Measurements from ENCODE around the gene DUOXA1.

DUOXA1 gene

DNA sequence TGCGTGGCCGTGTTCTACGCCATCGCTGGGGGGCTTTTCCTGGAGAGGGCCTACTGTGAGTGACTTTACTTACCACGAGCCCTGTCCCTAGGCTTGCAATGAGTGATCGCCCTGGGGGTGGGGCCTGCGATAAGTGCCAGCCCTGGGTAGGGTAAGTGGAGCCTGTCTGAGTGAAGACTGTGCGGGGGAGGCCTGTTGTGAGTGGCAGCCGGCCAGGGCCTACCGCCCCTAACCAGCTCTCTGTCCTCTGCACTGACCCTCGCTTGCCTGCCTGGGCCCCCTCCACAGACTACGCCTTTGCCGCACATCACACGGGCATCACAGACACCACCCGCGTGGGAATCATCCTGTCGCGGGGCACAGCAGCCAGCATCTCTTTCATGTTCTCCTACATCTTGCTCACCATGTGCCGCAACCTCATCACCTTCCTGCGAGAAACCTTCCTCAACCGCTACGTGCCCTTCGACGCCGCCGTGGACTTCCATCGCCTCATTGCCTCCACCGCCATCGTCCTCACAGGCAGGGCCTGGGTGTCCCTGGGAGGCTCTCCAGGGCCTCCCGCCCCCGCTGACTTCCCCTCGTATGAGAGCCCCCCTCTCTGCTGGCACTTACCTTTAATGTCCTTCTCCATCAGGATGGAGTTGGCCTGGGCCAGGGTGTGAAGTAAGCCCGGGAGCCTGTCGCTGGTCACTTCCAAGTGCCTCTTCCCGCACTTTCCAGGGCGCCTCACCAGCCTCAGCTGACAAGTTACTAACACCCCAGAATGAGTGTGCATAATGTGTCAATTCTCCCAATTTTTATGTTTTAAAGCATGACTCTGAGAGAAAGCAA is 22.5 kb upstream of the DUOXA1 start:
- POLR2A ChIA-PET = no interaction called here
- WGBS (ENCODE audit: insufficient coverage) = 98% methylated on average over 34 of the region's 36 CpGs
- no peaks in the 10 kb centered on the region for H3K9me3 ChIP-seq (ENCODE audit: control extremely low read depth in 1 of 5, control insufficient read depth in 4 of 5, insufficient read depth in 2 of 5, low read depth in 1 of 5, low read length in 4 of 5)
- H3K27ac ChIP-seq (ENCODE audit: insufficient read depth in 1 of 2, low read depth in 1 of 2, low read length in 2 of 2, poor library complexity in 1 of 2, severe bottlenecking in 2 of 2) = no peak overlapping the region
- peaks cover 0 to 6% (median 4%) of the 10 kb centered on the region in 4 experiments for H3K4me1 ChIP-seq (ENCODE audit: control extremely low read depth in 1 of 4, control insufficient read depth in 4 of 4, insufficient read depth in 4 of 4, low read length in 3 of 4)
- DNase-seq = no peak
- no peaks in the 10 kb centered on the region for H3K27me3 ChIP-seq (replicated peaks in 2 of 5; ENCODE audit: control insufficient read depth in 4 of 5, insufficient read depth in 5 of 5, low read length in 4 of 5)
- no peaks in the 10 kb centered on the region for H3K36me3 ChIP-seq (ENCODE audit: control insufficient read depth in 4 of 4, insufficient read depth in 4 of 4, low read length in 3 of 4)
- H3K4me3 ChIP-seq (ENCODE audit: control insufficient read depth in 1 of 7, extremely low read depth in 1 of 7, insufficient read depth in 4 of 7, low read depth in 2 of 7, low read length in 6 of 7) = no peak overlapping the region
- CTCF ChIA-PET = no interaction called here

DNA sequence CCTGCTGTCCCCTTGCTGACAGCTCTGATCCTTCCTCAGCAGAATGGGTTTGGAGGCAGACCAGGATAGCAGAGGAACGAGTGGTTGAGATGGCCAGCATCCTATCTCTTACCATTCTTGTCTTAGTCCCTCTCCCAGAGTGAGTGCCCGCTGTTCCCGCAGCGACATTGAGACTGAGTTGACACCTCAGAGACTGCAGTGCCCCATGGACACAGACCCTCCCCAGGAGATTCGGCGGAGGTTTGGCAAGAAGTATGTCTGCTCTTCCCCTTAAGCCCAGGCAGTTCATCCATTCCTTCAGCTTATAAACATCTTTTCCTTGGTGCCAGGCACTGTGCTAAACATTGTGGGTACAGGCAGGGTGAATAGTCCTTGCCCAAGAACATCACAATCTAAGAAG is 21.3 kb upstream of the DUOXA1 start:
- CTCF ChIA-PET = no interaction called here
- POLR2A ChIA-PET = no interaction called here
- WGBS (ENCODE audit: insufficient coverage) = 100% methylated on average over 6 of the region's 6 CpGs
- Histone ChIP-seq H3K27ac (ENCODE audit: insufficient read depth in 1 of 2, low read depth in 1 of 2, low read length in 2 of 2, poor library complexity in 1 of 2, severe bottlenecking in 2 of 2) (no peak overlapping the region), H3K9me3 (ENCODE audit: control extremely low read depth in 1 of 5, control insufficient read depth in 4 of 5, insufficient read depth in 2 of 5, low read depth in 1 of 5, low read length in 4 of 5) (no peaks in the 10 kb centered on the region), H3K27me3 (replicated peaks in 2 of 5; ENCODE audit: control insufficient read depth in 4 of 5, insufficient read depth in 5 of 5, low read length in 4 of 5) (no peaks in the 10 kb centered on the region), H3K36me3 (ENCODE audit: control insufficient read depth in 4 of 4, insufficient read depth in 4 of 4, low read length in 3 of 4) (no peaks in the 10 kb centered on the region), H3K4me3 (ENCODE audit: control insufficient read depth in 1 of 7, extremely low read depth in 1 of 7, insufficient read depth in 4 of 7, low read depth in 2 of 7, low read length in 6 of 7) (no peak overlapping the region), H3K4me1 (ENCODE audit: control extremely low read depth in 1 of 4, control insufficient read depth in 4 of 4, insufficient read depth in 4 of 4, low read length in 3 of 4) (peaks cover 0 to 6% (median 4%) of the 10 kb centered on the region in 4 experiments)
- no peak for DNase-seq

DNA sequence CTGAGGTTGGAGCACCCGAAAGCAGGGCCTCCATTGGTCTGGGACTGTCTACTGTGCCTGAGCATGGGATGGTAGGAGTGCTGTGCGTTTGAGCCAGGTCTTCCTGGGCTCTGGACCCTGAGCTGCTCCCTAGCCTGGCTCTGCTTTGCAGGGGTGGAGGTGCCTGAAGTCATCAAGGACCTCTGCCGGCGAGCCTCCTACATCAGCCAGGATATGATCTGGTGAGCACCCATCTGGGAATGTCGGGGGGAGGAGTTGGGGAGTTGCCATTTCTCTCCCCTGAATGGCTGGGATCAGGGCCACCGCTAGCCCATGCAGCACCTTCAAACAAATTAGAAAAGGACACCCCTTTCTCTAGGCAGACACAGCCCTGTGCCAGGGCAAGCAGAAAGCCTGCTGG is 20.8 kb upstream of the DUOXA1 start:
- Histone ChIP-seq H3K36me3 (ENCODE audit: control insufficient read depth in 4 of 4, insufficient read depth in 4 of 4, low read length in 3 of 4) (no peaks in the 10 kb centered on the region), H3K4me1 (ENCODE audit: control extremely low read depth in 1 of 4, control insufficient read depth in 4 of 4, insufficient read depth in 4 of 4, low read length in 3 of 4) (peaks cover 0 to 6% (median 4%) of the 10 kb centered on the region in 4 experiments), H3K9me3 (ENCODE audit: control extremely low read depth in 1 of 5, control insufficient read depth in 4 of 5, insufficient read depth in 2 of 5, low read depth in 1 of 5, low read length in 4 of 5) (no peaks in the 10 kb centered on the region), H3K27me3 (replicated peaks in 2 of 5; ENCODE audit: control insufficient read depth in 4 of 5, insufficient read depth in 5 of 5, low read length in 4 of 5) (no peaks in the 10 kb centered on the region), H3K4me3 (ENCODE audit: control insufficient read depth in 1 of 7, extremely low read depth in 1 of 7, insufficient read depth in 4 of 7, low read depth in 2 of 7, low read length in 6 of 7) (no peak overlapping the region), H3K27ac (ENCODE audit: insufficient read depth in 1 of 2, low read depth in 1 of 2, low read length in 2 of 2, poor library complexity in 1 of 2, severe bottlenecking in 2 of 2) (no peak overlapping the region)
- POLR2A ChIA-PET = no interaction called here
- DNase-seq = no peak
- 92% methylated on average over 5 of the region's 6 CpGs for WGBS (ENCODE audit: insufficient coverage)
- CTCF ChIA-PET = interaction anchor here (0.8 to 1.4 kb wide), 2 partner anchors 9 to 24 kb away, joined by 3 to 4 read pairs; no protein-coding TSS in a partner anchor

DNA sequence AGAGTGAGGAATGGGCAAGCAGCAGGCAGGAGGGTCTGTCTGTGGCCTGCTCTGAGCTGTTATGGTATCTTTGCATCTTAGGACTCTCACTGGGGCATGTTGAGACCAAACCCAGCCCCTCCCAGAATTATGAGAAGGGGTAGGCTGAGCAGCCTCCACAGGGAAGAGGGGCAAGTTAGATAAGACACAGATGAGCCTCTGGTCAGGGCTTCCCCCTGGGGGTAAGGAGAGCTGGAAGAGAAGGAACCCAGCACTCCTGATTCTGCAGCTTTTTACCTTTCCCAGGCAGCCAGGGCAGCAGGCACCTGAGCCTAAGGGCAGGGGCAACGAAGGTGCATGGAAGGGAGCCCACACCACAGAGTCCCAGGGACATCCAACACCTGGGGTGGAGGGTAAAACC is 19.4 kb upstream of the DUOXA1 start:
- no peaks in the 10 kb centered on the region for H3K9me3 ChIP-seq (ENCODE audit: control extremely low read depth in 1 of 5, control insufficient read depth in 4 of 5, insufficient read depth in 2 of 5, low read depth in 1 of 5, low read length in 4 of 5)
- H3K4me3 ChIP-seq (ENCODE audit: control insufficient read depth in 1 of 7, extremely low read depth in 1 of 7, insufficient read depth in 4 of 7, low read depth in 2 of 7, low read length in 6 of 7) = no peak overlapping the region
- CTCF ChIA-PET = interaction anchor here (1.2 to 2.4 kb wide), 2 partner anchors 14 to 31 kb away, joined by 3 to 11 read pairs; no protein-coding TSS in a partner anchor
- WGBS (ENCODE audit: insufficient coverage) = no CpG with 5 or more reads among the region's 1 CpG
- H3K36me3 ChIP-seq (ENCODE audit: control insufficient read depth in 4 of 4, insufficient read depth in 4 of 4, low read length in 3 of 4) = no peaks in the 10 kb centered on the region
- no peak for DNase-seq
- H3K27ac ChIP-seq (ENCODE audit: insufficient read depth in 1 of 2, low read depth in 1 of 2, low read length in 2 of 2, poor library complexity in 1 of 2, severe bottlenecking in 2 of 2) = no peak overlapping the region
- POLR2A ChIA-PET = no interaction called here
- H3K27me3 ChIP-seq (replicated peaks in 2 of 5; ENCODE audit: control insufficient read depth in 4 of 5, insufficient read depth in 5 of 5, low read length in 4 of 5) = peaks cover 0 to 2% (median 0%) of the 10 kb centered on the region in 5 experiments
- H3K4me1 ChIP-seq (ENCODE audit: control extremely low read depth in 1 of 4, control insufficient read depth in 4 of 4, insufficient read depth in 4 of 4, low read length in 3 of 4) = peaks cover 0 to 6% (median 4%) of the 10 kb centered on the region in 4 experiments

DNA sequence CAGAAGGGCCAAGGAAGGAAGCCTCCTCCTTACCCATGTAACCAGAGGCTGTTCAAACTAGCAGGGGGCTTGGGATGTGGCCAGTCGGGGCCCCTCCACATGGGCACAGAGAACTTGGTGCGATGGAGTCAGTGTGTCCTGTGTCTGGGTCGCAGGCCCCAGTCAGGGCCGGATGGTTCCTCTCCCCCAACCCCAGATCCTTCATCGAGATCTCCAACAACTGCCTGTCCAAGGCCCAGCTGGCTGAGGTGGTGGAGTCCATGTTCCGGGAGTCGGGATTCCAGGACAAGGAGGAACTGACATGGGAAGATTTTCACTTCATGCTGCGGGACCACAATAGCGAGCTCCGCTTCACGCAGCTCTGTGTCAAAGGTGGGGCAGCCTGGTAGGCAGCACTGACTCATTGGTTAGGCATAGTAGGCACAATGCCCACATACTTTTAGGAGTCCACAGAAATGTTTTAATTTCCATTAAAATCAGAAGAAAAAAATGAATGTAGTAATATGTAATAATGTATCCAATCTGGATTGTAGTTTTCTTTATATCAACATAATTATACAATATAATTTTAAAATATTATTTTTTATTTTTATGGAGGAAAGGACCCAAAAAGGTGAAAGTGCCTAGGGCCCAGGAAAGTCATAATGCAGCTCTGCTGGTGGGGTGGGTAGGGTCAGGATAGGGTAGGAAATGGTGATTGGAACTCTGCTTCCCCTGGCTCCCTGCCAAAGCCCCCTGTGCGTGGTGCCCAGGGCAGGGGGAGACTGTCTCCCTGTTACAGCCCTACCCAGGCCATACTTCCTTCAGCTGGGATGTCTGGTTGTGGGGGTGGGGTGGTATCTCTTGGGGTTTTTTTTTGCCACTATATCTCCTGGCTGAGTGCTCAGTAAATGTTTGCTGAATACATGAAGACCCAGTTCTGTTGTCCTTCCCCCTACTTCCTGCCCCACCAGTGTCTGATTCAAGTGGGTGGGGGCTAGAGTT is 18.7 kb upstream of the DUOXA1 start:
- no peak overlapping the region for H3K27ac ChIP-seq (ENCODE audit: insufficient read depth in 1 of 2, low read depth in 1 of 2, low read length in 2 of 2, poor library complexity in 1 of 2, severe bottlenecking in 2 of 2)
- peaks cover 0 to 2% (median 0%) of the 10 kb centered on the region in 5 experiments for H3K27me3 ChIP-seq (replicated peaks in 2 of 5; ENCODE audit: control insufficient read depth in 4 of 5, insufficient read depth in 5 of 5, low read length in 4 of 5)
- ChIA-PET CTCF (interaction anchor here (1.2 to 2.4 kb wide), 2 partner anchors 14 to 30 kb away, joined by 3 to 11 read pairs; no protein-coding TSS in a partner anchor), POLR2A (no interaction called here)
- DNase-seq = no peak
- H3K4me1 ChIP-seq (ENCODE audit: control extremely low read depth in 1 of 4, control insufficient read depth in 4 of 4, insufficient read depth in 4 of 4, low read length in 3 of 4) = peaks cover 0 to 6% (median 4%) of the 10 kb centered on the region in 4 experiments
- no peaks in the 10 kb centered on the region for H3K9me3 ChIP-seq (ENCODE audit: control extremely low read depth in 1 of 5, control insufficient read depth in 4 of 5, insufficient read depth in 2 of 5, low read depth in 1 of 5, low read length in 4 of 5)
- no peak overlapping the region for H3K4me3 ChIP-seq (ENCODE audit: control insufficient read depth in 1 of 7, extremely low read depth in 1 of 7, insufficient read depth in 4 of 7, low read depth in 2 of 7, low read length in 6 of 7)
- WGBS (ENCODE audit: insufficient coverage) = 98% methylated on average over 10 of the region's 12 CpGs
- H3K36me3 ChIP-seq (ENCODE audit: control insufficient read depth in 4 of 4, insufficient read depth in 4 of 4, low read length in 3 of 4) = no peaks in the 10 kb centered on the region

DNA sequence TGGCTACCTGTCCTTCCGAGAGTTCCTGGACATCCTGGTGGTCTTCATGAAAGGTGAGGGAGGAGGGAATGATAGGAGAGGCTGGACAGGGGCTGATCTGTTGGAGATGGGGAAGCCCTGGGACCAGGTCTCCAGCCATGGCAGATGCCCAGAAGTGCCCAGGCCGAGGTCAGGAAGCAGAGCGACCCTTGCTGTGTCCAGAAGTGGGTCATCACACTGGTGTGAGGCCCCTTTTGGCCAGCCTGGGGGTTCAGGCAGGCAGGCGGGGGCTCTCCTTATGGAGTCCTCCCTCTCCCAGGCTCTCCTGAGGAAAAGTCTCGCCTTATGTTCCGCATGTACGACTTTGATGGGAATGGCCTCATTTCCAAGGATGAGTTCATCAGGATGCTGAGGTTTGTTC is 17.9 kb upstream of the DUOXA1 start:
- 100% methylated on average over 6 of the region's 7 CpGs for WGBS (ENCODE audit: insufficient coverage)

More for the DNA sequence above, 17.9 kb upstream of the DUOXA1 start:
- no peak for DNase-seq
- Histone ChIP-seq H3K4me3 (ENCODE audit: control insufficient read depth in 1 of 7, extremely low read depth in 1 of 7, insufficient read depth in 4 of 7, low read depth in 2 of 7, low read length in 6 of 7) (no peak overlapping the region), H3K27me3 (replicated peaks in 2 of 5; ENCODE audit: control insufficient read depth in 4 of 5, insufficient read depth in 5 of 5, low read length in 4 of 5) (peaks cover 0 to 2% (median 0%) of the 10 kb centered on the region in 5 experiments), H3K36me3 (ENCODE audit: control insufficient read depth in 4 of 4, insufficient read depth in 4 of 4, low read length in 3 of 4) (no peaks in the 10 kb centered on the region), H3K4me1 (ENCODE audit: control extremely low read depth in 1 of 4, control insufficient read depth in 4 of 4, insufficient read depth in 4 of 4, low read length in 3 of 4) (peaks cover 0 to 6% (median 4%) of the 10 kb centered on the region in 4 experiments), H3K9me3 (ENCODE audit: control extremely low read depth in 1 of 5, control insufficient read depth in 4 of 5, insufficient read depth in 2 of 5, low read depth in 1 of 5, low read length in 4 of 5) (no peaks in the 10 kb centered on the region), H3K27ac (ENCODE audit: insufficient read depth in 1 of 2, low read depth in 1 of 2, low read length in 2 of 2, poor library complexity in 1 of 2, severe bottlenecking in 2 of 2) (no peak overlapping the region)
- ChIA-PET POLR2A (no interaction called here), CTCF (interaction anchor here (1.5 to 2.4 kb wide), 3 partner anchors 10 to 15 kb away, joined by 3 to 11 read pairs (median 9); no protein-coding TSS in a partner anchor)
